ENCODE measurements around the gene CYTIP.

DNA sequence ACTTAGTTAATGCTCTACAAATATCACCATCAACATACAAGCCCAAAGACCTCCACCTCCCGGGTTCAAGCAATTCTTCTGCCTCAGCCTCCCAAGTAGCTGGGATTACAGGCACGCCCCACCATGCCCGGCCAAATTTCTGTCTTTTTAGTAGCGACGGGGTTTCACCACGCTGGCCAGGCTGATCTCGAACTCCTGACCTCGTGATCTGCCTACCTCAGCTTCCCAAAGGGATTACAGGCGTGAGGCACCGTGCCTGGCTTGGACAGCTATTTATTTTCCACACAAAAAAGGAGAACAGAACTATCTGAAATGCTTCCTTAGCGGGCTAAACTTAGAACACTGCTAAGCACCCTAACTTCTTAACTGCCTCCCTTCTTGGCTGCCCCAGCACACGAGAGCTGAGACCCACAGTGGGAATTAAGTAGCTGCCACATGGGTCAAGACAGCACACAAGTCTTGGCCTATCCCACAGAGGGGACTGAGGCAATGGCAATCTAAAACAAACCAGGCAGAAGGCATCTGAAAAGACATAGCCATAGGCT lies 24.8 kb downstream of the CYTIP start:
- TF ChIP-seq, protein P1, sequence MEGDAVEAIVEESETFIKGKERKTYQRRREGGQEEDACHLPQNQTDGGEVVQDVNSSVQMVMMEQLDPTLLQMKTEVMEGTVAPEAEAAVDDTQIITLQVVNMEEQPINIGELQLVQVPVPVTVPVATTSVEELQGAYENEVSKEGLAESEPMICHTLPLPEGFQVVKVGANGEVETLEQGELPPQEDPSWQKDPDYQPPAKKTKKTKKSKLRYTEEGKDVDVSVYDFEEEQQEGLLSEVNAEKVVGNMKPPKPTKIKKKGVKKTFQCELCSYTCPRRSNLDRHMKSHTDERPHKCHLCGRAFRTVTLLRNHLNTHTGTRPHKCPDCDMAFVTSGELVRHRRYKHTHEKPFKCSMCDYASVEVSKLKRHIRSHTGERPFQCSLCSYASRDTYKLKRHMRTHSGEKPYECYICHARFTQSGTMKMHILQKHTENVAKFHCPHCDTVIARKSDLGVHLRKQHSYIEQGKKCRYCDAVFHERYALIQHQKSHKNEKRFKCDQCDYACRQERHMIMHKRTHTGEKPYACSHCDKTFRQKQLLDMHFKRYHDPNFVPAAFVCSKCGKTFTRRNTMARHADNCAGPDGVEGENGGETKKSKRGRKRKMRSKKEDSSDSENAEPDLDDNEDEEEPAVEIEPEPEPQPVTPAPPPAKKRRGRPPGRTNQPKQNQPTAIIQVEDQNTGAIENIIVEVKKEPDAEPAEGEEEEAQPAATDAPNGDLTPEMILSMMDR (IDR thresholded peaks at IDR 0.05), result no peak
- no peak for TF ChIP-seq HMGXB4 (CRISPR knock-in tag; IDR thresholded peaks at IDR 0.05)
- no peak for TF ChIP-seq ATF2 (CRISPR knock-in tag; IDR thresholded peaks at IDR 0.05; ENCODE audit: borderline replicate concordance, low read depth)
- TF ChIP-seq, protein P2, sequence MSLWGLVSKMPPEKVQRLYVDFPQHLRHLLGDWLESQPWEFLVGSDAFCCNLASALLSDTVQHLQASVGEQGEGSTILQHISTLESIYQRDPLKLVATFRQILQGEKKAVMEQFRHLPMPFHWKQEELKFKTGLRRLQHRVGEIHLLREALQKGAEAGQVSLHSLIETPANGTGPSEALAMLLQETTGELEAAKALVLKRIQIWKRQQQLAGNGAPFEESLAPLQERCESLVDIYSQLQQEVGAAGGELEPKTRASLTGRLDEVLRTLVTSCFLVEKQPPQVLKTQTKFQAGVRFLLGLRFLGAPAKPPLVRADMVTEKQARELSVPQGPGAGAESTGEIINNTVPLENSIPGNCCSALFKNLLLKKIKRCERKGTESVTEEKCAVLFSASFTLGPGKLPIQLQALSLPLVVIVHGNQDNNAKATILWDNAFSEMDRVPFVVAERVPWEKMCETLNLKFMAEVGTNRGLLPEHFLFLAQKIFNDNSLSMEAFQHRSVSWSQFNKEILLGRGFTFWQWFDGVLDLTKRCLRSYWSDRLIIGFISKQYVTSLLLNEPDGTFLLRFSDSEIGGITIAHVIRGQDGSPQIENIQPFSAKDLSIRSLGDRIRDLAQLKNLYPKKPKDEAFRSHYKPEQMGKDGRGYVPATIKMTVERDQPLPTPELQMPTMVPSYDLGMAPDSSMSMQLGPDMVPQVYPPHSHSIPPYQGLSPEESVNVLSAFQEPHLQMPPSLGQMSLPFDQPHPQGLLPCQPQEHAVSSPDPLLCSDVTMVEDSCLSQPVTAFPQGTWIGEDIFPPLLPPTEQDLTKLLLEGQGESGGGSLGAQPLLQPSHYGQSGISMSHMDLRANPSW (CRISPR knock-in tag; conservative IDR thresholded peaks at IDR 0.05; ENCODE audit: low read depth), result no peak
- no peak for TF ChIP-seq ZNF232 (CRISPR knock-in tag; IDR thresholded peaks at IDR 0.05)
- no peak for TF ChIP-seq ZNF121 (CRISPR knock-in tag; IDR thresholded peaks at IDR 0.05)
- no peak for TF ChIP-seq E2F5 (CRISPR knock-in tag; IDR thresholded peaks at IDR 0.05)
- TF ChIP-seq NR2C2 (CRISPR knock-in tag; IDR thresholded peaks at IDR 0.05), result no peak
- TF ChIP-seq IRF2 (CRISPR knock-in tag; IDR thresholded peaks at IDR 0.05; ENCODE audit: borderline replicate concordance, low read depth), result no peak
- TF ChIP-seq, protein P3, sequence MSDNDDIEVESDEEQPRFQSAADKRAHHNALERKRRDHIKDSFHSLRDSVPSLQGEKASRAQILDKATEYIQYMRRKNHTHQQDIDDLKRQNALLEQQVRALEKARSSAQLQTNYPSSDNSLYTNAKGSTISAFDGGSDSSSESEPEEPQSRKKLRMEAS (CRISPR knock-in tag; IDR thresholded peaks at IDR 0.05), result no peak
